GM21526 (cell line): Measurements from ENCODE around the gene RARB.

Source experiments
- ATAC-seq: cut with Tn5 transposase; IDR thresholded peaks from one replicate; pipeline ENCODE4 v1.9.1; 2021; ENCODE audit warnings: moderate library complexity; ENCODE audit not compliant: unreplicated experiment, low FRiP score

RARB gene

GRCh38 chr3:25420885-25421284 lies 7.2 kb upstream of the RARB start:
- ATAC-seq, result no peak

- ATAC-seq, result no peak
Observed at GRCh38 chr3:25421747-25422146, 6.3 kb upstream of the RARB start.

- ATAC-seq, result no peak
Observed at GRCh38 chr3:25423780-25424588, 4.1 kb upstream of the RARB start.

- ATAC-seq, result no peak
Observed at GRCh38 chr3:25424614-25425013, 3.4 kb upstream of the RARB start.

GRCh38 chr3:25426408-25426807 lies 1.7 kb upstream of the RARB start:
- ATAC-seq, result no peak

- no peak for ATAC-seq
Observed at GRCh38 chr3:25427155-25427554, 908 bp upstream of the RARB start.

GRCh38 chr3:25427563-25427941 lies 511 bp upstream of the RARB start:
- no peak for ATAC-seq

- no peak for ATAC-seq
Observed at GRCh38 chr3:25428789-25429335, 799 bp downstream of the RARB start.

GRCh38 chr3:25429361-25430286 lies 1.6 kb downstream of the RARB start:
- no peak for ATAC-seq

GRCh38 chr3:25430287-25430934 lies 2.3 kb downstream of the RARB start:
- ATAC-seq, result no peak

- no peak for ATAC-seq
Observed at GRCh38 chr3:25430935-25431770, 3.1 kb downstream of the RARB start.

GRCh38 chr3:25432176-25432720 lies 4.2 kb downstream of the RARB start:
- no peak for ATAC-seq

GRCh38 chr3:25433106-25433505 lies 5.0 kb downstream of the RARB start:
- ATAC-seq, result no peak

GRCh38 chr3:25433868-25434267 lies 5.8 kb downstream of the RARB start:
- no peak for ATAC-seq

- ATAC-seq, result no peak
Observed at GRCh38 chr3:25437953-25438352, 9.9 kb downstream of the RARB start.

- no peak for ATAC-seq
Observed at GRCh38 chr3:25438791-25439555, 10.9 kb downstream of the RARB start.

GRCh38 chr3:25441234-25441856 lies 13.3 kb downstream of the RARB start:
- no peak for ATAC-seq

- no peak for ATAC-seq
Observed at GRCh38 chr3:25442486-25442885, 14.4 kb downstream of the RARB start.

GRCh38 chr3:25444273-25444672 lies 16.2 kb downstream of the RARB start:
- ATAC-seq, result no peak
